ENCODE results near the gene PTPRK. TPM values are rescaled to one million over a fixed set of nuclear protein-coding genes. Genes with fewer than 3 reads are reported as not detected.

PTPRK gene
- total and polyA plus RNA-seq, 2 of the 8 experiments (the other 6 are each of a cell fraction or from before 2014, with no cell fraction given), result 11.4 to 47.3 TPM

GRCh38 chr6:128483472-128484135 lies 36.8 kb downstream of the PTPRK start:
- no peaks in the 10 kb centered on the region for H3K27me3 ChIP-seq (replicated peaks in 1 of 4; ENCODE audit: control insufficient read depth in 3 of 4, extremely low read depth in 1 of 4, insufficient read depth in 3 of 4, low read length in 3 of 4)
- no peak overlapping the region for H3K9ac ChIP-seq (replicated peaks in 1 of 4; ENCODE audit: extremely low read depth in 1 of 4, low read depth in 3 of 4, low read length in 3 of 4)
- CTCF ChIA-PET (ENCODE audit: partially characterized antibody), result interaction anchor here (0.8 kb wide), 1 partner anchor 742 kb away, joined by 3 read pairs; no protein-coding TSS in a partner anchor
- H3K23ac ChIP-seq (ENCODE audit: insufficient read length), result no peak overlapping the region
- H2BK15ac ChIP-seq (ENCODE audit: low read length), result no peak overlapping the region
- no peaks in the 10 kb centered on the region for H3K36me3 ChIP-seq (ENCODE audit: control insufficient read depth in 2 of 4, insufficient read depth in 4 of 4, low read length in 3 of 4)
- no peak overlapping the region for H3K4me2 ChIP-seq (ENCODE audit: insufficient read depth in 1 of 2, low read depth in 2 of 2, low read length in 2 of 2)
- no peak overlapping the region for H3K4me3 ChIP-seq (ENCODE audit: extremely low read depth in 1 of 4, insufficient read depth in 2 of 4, low read depth in 3 of 4, low read length in 4 of 4)
- H3K56ac ChIP-seq (replicated peaks; ENCODE audit: insufficient read length, low read depth, low read length), result no peak overlapping the region
- H3K79me1 ChIP-seq (ENCODE audit: low read depth, low read length), result no peaks in the 10 kb centered on the region; the same call in 1 of the 2 replicates
- H3K27ac ChIP-seq (ENCODE audit: low read depth, low read length), result no peak overlapping the region
- POLR2A ChIA-PET (ENCODE audit: partially characterized antibody), result no interaction called here
- H3K23me2 ChIP-seq (ENCODE audit: low read depth, low read length), result no peaks in the 10 kb centered on the region
- H4K20me1 ChIP-seq (replicated peaks in 1 of 2; ENCODE audit: control insufficient read depth in 1 of 2, insufficient read depth in 2 of 2, low read length in 2 of 2), result peaks cover 0 to 3% of the 10 kb centered on the region in 2 experiments
- no peak overlapping the region for H2AK5ac ChIP-seq (ENCODE audit: low read depth, low read length)
- H3K79me2 ChIP-seq (ENCODE audit: control insufficient read depth in 1 of 2, insufficient read depth in 2 of 2, low read length in 2 of 2), result peaks cover 0 to 66% of the 10 kb centered on the region in 2 experiments; a peak in 2 of 4 replicates
- no peak overlapping the region for H3K18ac ChIP-seq (ENCODE audit: extremely low read depth, low read length)
- no peak overlapping the region for H3K4ac ChIP-seq (replicated peaks; ENCODE audit: insufficient read length, low read depth, low read length)
- no peak overlapping the region for H4K91ac ChIP-seq (replicated peaks; ENCODE audit: insufficient read length, low read length)
- no peak overlapping the region for H2BK120ac ChIP-seq (replicated peaks; ENCODE audit: low read depth, low read length)
- WGBS, 2 experiments (ENCODE audit: extremely low coverage in 1 of 2, insufficient coverage in 1 of 2, insufficient read length in 1 of 2, insufficient replicate concordance in 2 of 2, low coverage in 1 of 2, low lambda C conversion rate in 2 of 2, missing lambda C conversion rate in 1 of 2), result 83% methylated on average over 5 of the region's 5 CpGs; no CpG with 5 or more reads in 1 of the 2 experiments
- FAIRE-seq, result no peak
- TF ChIP-seq CEBPB (IDR thresholded peaks at IDR 0.05; ENCODE audit: low read depth, low read length) (0 out of 2 replicates have a peak, but pooled peaks have one; percentile 20), EP300 (IDR thresholded peaks at IDR 0.05; ENCODE audit: borderline replicate concordance in 1 of 2, low read depth in 2 of 2, low read length in 2 of 2) (no peak)
- H2BK20ac ChIP-seq (ENCODE audit: low read length), result no peak overlapping the region
- no peak overlapping the region for H4K5ac ChIP-seq (ENCODE audit: insufficient read length, low read depth, low read length)
- DNase-seq (ENCODE audit: low read depth in 1 of 2, low spot score in 2 of 2), result no peak
- no peak overlapping the region for H2BK12ac ChIP-seq (ENCODE audit: low read depth, low read length)
- no peak overlapping the region for H4K8ac ChIP-seq (ENCODE audit: extremely low read depth, insufficient read depth, low read length)
- H2BK5ac ChIP-seq (ENCODE audit: low read depth, low read length), result no peak overlapping the region
- H2AFZ ChIP-seq (ENCODE audit: low read length), result no peak overlapping the region
- peaks cover 0 to 3% (median 1%) of the 10 kb centered on the region in 4 experiments; a peak in 1 of 7 replicates for H3K4me1 ChIP-seq (replicated peaks in 1 of 4; ENCODE audit: control insufficient read depth in 3 of 4, insufficient read depth in 4 of 4, low read length in 3 of 4)
- H3K14ac ChIP-seq (ENCODE audit: insufficient read length), result no peak overlapping the region
- no peaks in the 10 kb centered on the region for H3K9me3 ChIP-seq (ENCODE audit: insufficient read depth in 2 of 2, low read depth in 1 of 2, low read length in 1 of 2)
